GM23248 (cell line): ENCODE measurements around the gene CSRP1. TPM values are rescaled to one million over a fixed set of nuclear protein-coding genes. Genes with fewer than 3 reads are reported as not detected.

Source experiments
- DNase-seq: peaks from one replicate; pipeline ENCODE4 v3.0.0-alpha.2; 2015
- H2AFZ ChIP-seq: fragments of 200-600 bp; sonication (generic); 2 replicates; pipeline ENCODE4 v1.6.1; 2016; ENCODE audit warnings: antibody characterized with exemption
- H3F3A ChIP-seq: fragments of 200-600 bp; sonication (generic); 2 replicates; pipeline ENCODE4 v1.6.1; 2016; ENCODE audit warnings: mild to moderate bottlenecking, antibody characterized with exemption, mixed run types; ENCODE audit not compliant: insufficient read depth
- H3K27ac ChIP-seq: fragments of 200-600 bp; sonication (generic); 2 replicates; pipeline ENCODE4 v1.5.1; 2016; ENCODE audit warnings: mild to moderate bottlenecking
- H3K27me3 ChIP-seq: fragments of 200-600 bp; sonication (generic); replicated peaks from 2 replicates; pipeline ENCODE4 v1.6.1; 2016; ENCODE audit warnings: mild to moderate bottlenecking; ENCODE audit not compliant: insufficient read depth
- H3K36me3 ChIP-seq: fragments of 200-600 bp; sonication (generic); 2 replicates; pipeline ENCODE4 v1.6.1; 2016; ENCODE audit warnings: low read depth, mild to moderate bottlenecking
- H3K4me1 ChIP-seq: fragments of 200-600 bp; sonication (generic); 2 replicates; pipeline ENCODE4 v1.6.1; 2016; ENCODE audit warnings: mild to moderate bottlenecking; ENCODE audit not compliant: insufficient read depth
- H3K4me2 ChIP-seq: fragments of 200-600 bp; sonication (generic); one replicate; pipeline ENCODE4 v1.6.1; 2016; ENCODE audit warnings: mild to moderate bottlenecking; ENCODE audit not compliant: unreplicated experiment
- H3K4me3 ChIP-seq: fragments of 200-600 bp; sonication (generic); 2 replicates; pipeline ENCODE4 v1.5.1; 2016; ENCODE audit warnings: mild to moderate bottlenecking
- H3K79me2 ChIP-seq: fragments of 200-600 bp; sonication (generic); 2 replicates; pipeline ENCODE4 v1.6.1; 2016; ENCODE audit warnings: mild to moderate bottlenecking; ENCODE audit not compliant: insufficient read depth
- H3K9ac ChIP-seq: fragments of 200-600 bp; sonication (generic); 2 replicates; pipeline ENCODE4 v1.6.1; 2016; ENCODE audit warnings: mild to moderate bottlenecking
- H3K9me2 ChIP-seq: fragments of 200-600 bp; sonication (generic); 2 replicates; pipeline ENCODE4 v1.6.1; 2016; ENCODE audit warnings: mixed run types, mild to moderate bottlenecking, moderate library complexity; ENCODE audit not compliant: insufficient read depth
- H3K9me3 ChIP-seq: fragments of 200-600 bp; sonication (generic); one replicate; pipeline ENCODE4 v1.6.1; 2017; ENCODE audit warnings: low read depth
- H4K20me1 ChIP-seq: fragments of 200-600 bp; sonication (generic); 2 replicates; pipeline ENCODE4 v1.6.0; 2016; ENCODE audit not compliant: insufficient read depth
- EZH2 ChIP-seq: fragments of 200-600 bp; sonication (generic); IDR thresholded peaks from 2 replicates; pipeline ENCODE4 v1.6.1; 2018; ENCODE audit warnings: antibody characterized with exemption, mild to moderate bottlenecking; ENCODE audit not compliant: insufficient read depth, poor library complexity, severe bottlenecking
- EZH2phosphoT487 ChIP-seq: fragments of 200-600 bp; sonication (generic); IDR thresholded peaks from 2 replicates; pipeline ENCODE4 v1.6.1; 2018; ENCODE audit warnings: antibody characterized with exemption, moderate library complexity, mild to moderate bottlenecking, low read depth; ENCODE audit not compliant: insufficient read depth
- WGBS, 2 experiments: methylation state at CpG; one replicate each; pipeline ENCODE4 v1.1.6; 2015 to 2017; ENCODE audit warnings: low lambda C conversion rate in 2 of 2, low coverage in 1 of 2; ENCODE audit errors: missing lambda C conversion rate in 2 of 2; 5-methylcytosine and 5-hydroxymethylcytosine counted together
- in situ Hi-C: fragments of 300-500 bp; cut with MboI; formaldehyde crosslinking; loops from 2 replicates; pipeline ENCODE4 v1.15.0; 2020
- polyA plus RNA-seq: library from polyadenylated mRNA; unstranded; fragments of >200 nt; fragmentation: Nextera tagmentation; extraction: Ambion mirVana; gene quantifications from 2 replicates; pipeline ENCODE4 v1.2.1, GENCODE V29; 2016
- total RNA-seq: library from RNA; depleted of rRNA; stranded (reverse); fragments of >200 nt; shearing (Covaris generic); gene quantifications from 2 replicates; pipeline ENCODE4 v1.2.3, GENCODE V29; 2014

CSRP1 gene
- total and polyA plus RNA-seq, 2 experiments from 2014 or later = 510 to 1,160 TPM

- in situ Hi-C loops = no loop called here
- no peaks in the 10 kb centered on the region for H3K36me3 ChIP-seq
- H3K79me2 ChIP-seq = peaks cover 82% of the 10 kb centered on the region
- no peak overlapping the region for H2AFZ ChIP-seq
- H3K9ac ChIP-seq = peak overlapping the region; percentile 93
- peaks cover 66% of the 10 kb centered on the region for H3F3A ChIP-seq
- no peaks in the 10 kb centered on the region for H3K9me3 ChIP-seq
- DNase-seq = peak; percentile 60
- no peaks in the 10 kb centered on the region for H4K20me1 ChIP-seq
- H3K9me2 ChIP-seq = no peaks in the 10 kb centered on the region
- no peak for TF ChIP-seq EZH2phosphoT487
- TF ChIP-seq EZH2 = no peak
- H3K4me2 ChIP-seq = peak overlapping the region; percentile 100
- peak overlapping the region; percentile 97 for H3K27ac ChIP-seq
- H3K4me1 ChIP-seq = peaks cover 66% of the 10 kb centered on the region
- peak overlapping the region; percentile 96 for H3K4me3 ChIP-seq
- WGBS, 2 experiments = 62 to 64% methylated on average over 3 of the region's 3 CpGs
- no peaks in the 10 kb centered on the region for H3K27me3 ChIP-seq
These were observed 2.7 kb downstream of the CSRP1 start for GRCh38 chr1:201504179-201504631.

- DNase-seq = peak; percentile 97
- peak overlapping the region; percentile 100 for H3K4me2 ChIP-seq
- no peaks in the 10 kb centered on the region for H4K20me1 ChIP-seq
- H2AFZ ChIP-seq = no peak overlapping the region
- peak overlapping the region; percentile 97 for H3K27ac ChIP-seq
- in situ Hi-C loops = no loop called here
- TF ChIP-seq EZH2 = no peak
- TF ChIP-seq EZH2phosphoT487 = no peak
- peaks cover 88% of the 10 kb centered on the region for H3K79me2 ChIP-seq
- no peaks in the 10 kb centered on the region for H3K27me3 ChIP-seq
- peak overlapping the region; percentile 96 for H3K4me3 ChIP-seq
- H3K4me1 ChIP-seq = peaks cover 63% of the 10 kb centered on the region
- H3K9ac ChIP-seq = peak overlapping the region; percentile 93
- H3F3A ChIP-seq = peaks cover 59% of the 10 kb centered on the region
- H3K9me2 ChIP-seq = no peaks in the 10 kb centered on the region
- 20 to 25% methylated on average over 13 of the region's 13 CpGs for whole genome bisulfite sequencing, 2 experiments
- no peaks in the 10 kb centered on the region for H3K9me3 ChIP-seq
- no peaks in the 10 kb centered on the region for H3K36me3 ChIP-seq
These were observed 3.3 kb downstream of the CSRP1 start for GRCh38 chr1:201503397-201504176.

GRCh38 chr1:201502511-201502857 is 4.4 kb downstream of the CSRP1 start:
- Histone ChIP-seq H3K4me1 (peaks cover 58% of the 10 kb centered on the region), H3F3A (peaks cover 52% of the 10 kb centered on the region), H3K27ac (peak overlapping the region; percentile 97), H4K20me1 (no peaks in the 10 kb centered on the region), H2AFZ (no peak overlapping the region), H3K79me2 (peaks cover 97% of the 10 kb centered on the region), H3K4me3 (no peak overlapping the region), H3K36me3 (peaks cover 5% of the 10 kb centered on the region; the same call in 1 of the 2 replicates), H3K9me2 (no peaks in the 10 kb centered on the region), H3K9ac (peak overlapping the region; percentile 93), H3K4me2 (peak overlapping the region; percentile 100), H3K9me3 (no peaks in the 10 kb centered on the region), H3K27me3 (no peaks in the 10 kb centered on the region)
- 84 to 89% methylated on average over 3 of the region's 3 CpGs for WGBS, 2 experiments
- TF ChIP-seq EZH2 (no peak), EZH2phosphoT487 (no peak)
- in situ Hi-C loops = no loop called here
- peak; percentile 0 for DNase-seq

DNA sequence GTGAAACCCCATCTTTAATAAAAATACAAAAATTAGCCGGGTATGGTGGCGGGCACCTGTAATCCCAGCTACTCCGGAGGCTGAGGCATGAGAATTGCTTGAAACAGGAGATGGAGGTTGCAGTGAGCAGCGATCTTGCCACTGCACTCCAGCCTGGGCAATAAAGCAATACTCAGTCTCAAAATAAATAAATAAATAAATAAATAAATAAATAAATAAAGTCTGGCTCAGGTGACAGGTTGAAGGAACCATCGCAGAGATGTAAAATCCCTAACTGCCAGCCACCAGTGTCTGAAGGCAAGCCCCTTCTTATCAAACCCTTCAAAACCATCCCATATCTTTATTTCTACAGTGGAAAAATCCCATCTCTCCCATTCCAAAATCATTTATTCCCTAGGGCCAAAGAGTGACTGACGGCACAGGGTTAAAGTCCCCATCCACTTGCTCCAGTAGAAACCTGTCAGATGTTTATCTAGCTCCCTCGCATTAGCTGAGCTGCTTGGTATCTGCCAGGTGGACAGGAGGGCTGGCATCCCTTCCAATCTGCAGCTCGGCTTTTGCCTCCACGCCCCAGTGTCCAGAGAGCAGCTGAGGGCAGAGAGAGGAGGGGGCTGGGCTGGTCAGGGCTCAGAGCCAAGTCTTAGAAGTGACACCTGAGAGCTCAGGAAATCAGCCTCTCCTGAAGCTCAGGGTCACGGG is 5.0 kb downstream of the CSRP1 start:
- Histone ChIP-seq H3K4me3 (no peak overlapping the region), H3K4me2 (peak overlapping the region; percentile 6), H3K9ac (peak overlapping the region; percentile 93; the same call in 1 of the 2 replicates), H3K4me1 (peaks cover 54% of the 10 kb centered on the region), H3K79me2 (peaks cover 97% of the 10 kb centered on the region), H3K27me3 (no peaks in the 10 kb centered on the region), H3K36me3 (peaks cover 8% of the 10 kb centered on the region; the same call in 1 of the 2 replicates), H3K9me2 (no peaks in the 10 kb centered on the region), H4K20me1 (no peaks in the 10 kb centered on the region), H3K27ac (peak overlapping the region; percentile 97), H3F3A (peaks cover 52% of the 10 kb centered on the region), H3K9me3 (no peaks in the 10 kb centered on the region), H2AFZ (no peak overlapping the region)
- DNase-seq = peak; percentile 1
- TF ChIP-seq EZH2phosphoT487 (no peak), EZH2 (no peak)
- in situ Hi-C loops = no loop called here
- WGBS, 2 experiments = 83 to 92% methylated on average over 9 to 10 of the region's 10 CpGs
